ENCODE data around the gene EML4. TPM values are rescaled to one million over a fixed set of nuclear protein-coding genes. Genes with fewer than 3 reads are reported as not detected.
A peak's percentile ranks its signal among the peaks of the same experiment; 100 is the strongest.
"Not testable (repeated sequence)": the region's sequence is repeated elsewhere in the genome, so short reads cannot be mapped to it uniquely, and the experiment has no call there.

EML4 gene
- total and polyA plus RNA-seq, 9 of the 15 experiments (the other 6 are each of a cell fraction or from before 2014, with no cell fraction given): 14.7 to 48.3 (median 36.5) TPM

DNA sequence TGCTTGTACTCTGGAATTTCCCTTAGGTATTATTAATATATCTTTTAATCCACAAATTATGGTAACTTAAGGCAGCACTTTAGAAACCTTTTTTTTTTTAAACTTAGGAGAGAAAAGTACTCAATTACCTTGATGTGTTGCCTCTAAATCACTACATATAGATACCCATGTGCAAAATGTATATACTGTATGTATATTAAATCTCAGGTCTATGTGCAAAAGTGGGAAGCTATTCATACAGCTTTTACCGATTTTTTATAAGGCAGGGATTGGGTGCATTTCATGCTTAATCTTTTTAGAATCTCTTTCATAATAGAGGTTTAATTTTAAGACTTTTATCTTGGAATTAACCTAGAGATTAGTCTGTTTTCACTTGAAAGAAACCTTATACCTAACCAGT is 3.4 kb downstream of the EML4 start (continued):
- TF ChIP-seq, protein P1, sequence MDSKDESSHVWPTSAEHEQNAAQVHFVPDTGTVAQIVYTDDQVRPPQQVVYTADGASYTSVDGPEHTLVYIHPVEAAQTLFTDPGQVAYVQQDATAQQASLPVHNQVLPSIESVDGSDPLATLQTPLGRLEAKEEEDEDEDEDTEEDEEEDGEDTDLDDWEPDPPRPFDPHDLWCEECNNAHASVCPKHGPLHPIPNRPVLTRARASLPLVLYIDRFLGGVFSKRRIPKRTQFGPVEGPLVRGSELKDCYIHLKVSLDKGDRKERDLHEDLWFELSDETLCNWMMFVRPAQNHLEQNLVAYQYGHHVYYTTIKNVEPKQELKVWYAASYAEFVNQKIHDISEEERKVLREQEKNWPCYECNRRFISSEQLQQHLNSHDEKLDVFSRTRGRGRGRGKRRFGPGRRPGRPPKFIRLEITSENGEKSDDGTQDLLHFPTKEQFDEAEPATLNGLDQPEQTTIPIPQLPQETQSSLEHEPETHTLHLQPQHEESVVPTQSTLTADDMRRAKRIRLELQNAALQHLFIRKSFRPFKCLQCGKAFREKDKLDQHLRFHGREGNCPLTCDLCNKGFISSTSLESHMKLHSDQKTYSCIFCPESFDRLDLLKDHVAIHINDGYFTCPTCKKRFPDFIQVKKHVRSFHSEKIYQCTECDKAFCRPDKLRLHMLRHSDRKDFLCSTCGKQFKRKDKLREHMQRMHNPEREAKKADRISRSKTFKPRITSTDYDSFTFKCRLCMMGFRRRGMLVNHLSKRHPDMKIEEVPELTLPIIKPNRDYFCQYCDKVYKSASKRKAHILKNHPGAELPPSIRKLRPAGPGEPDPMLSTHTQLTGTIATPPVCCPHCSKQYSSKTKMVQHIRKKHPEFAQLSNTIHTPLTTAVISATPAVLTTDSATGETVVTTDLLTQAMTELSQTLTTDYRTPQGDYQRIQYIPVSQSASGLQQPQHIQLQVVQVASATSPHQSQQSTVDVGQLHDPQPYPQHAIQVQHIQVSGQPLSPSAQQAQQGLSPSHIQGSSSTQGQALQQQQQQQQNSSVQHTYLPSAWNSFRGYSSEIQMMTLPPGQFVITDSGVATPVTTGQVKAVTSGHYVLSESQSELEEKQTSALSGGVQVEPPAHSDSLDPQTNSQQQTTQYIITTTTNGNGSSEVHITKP (IDR thresholded peaks at IDR 0.05; ENCODE audit: partially characterized antibody): no peak
- TF ChIP-seq NONO (IDR thresholded peaks at IDR 0.05; ENCODE audit: low read depth in 2 of 2, low read length in 1 of 2) (no peak), NFYB (IDR thresholded peaks at IDR 0.05; ENCODE audit: extremely low read depth, insufficient read length) (no peak)

DNA sequence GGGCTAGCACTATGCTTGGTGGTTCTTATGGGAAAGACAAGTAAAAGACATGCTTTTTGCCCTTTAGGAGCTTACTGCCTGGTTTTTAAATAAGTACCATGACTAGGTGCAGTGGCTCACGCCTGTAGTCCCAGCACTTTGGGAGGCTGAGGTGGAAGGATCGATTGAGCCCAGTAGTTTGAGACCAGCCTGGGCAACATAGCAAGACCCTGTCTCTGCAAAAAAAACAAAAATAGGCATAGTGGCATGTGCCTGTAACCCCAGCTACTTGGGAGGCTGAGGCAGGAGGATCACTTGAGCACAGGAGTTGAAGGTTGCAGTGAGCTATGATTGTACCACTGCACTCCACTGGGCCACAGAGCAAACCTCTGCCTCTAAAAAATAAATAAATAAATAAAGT is 4.3 kb downstream of the EML4 start:
- peak; percentile 46; the same call in 1 of the 2 replicates for TF ChIP-seq ZNF121 (CRISPR knock-in tag; conservative IDR thresholded peaks at IDR 0.05)
- H3K9me1 ChIP-seq (ENCODE audit: control insufficient read depth, insufficient read depth, low read length); H3K9ac ChIP-seq (ENCODE audit: insufficient read depth in 1 of 2, low read depth in 2 of 2, low read length in 2 of 2); H3K4me2 ChIP-seq (ENCODE audit: insufficient read depth, low read length); H2AFZ ChIP-seq (ENCODE audit: low read depth, low read length); H3K27ac ChIP-seq (ENCODE audit: extremely low read depth, low read depth, low read length); H3K4me3 ChIP-seq; DNase-seq (ENCODE audit: extremely low read depth in 1 of 4, low spot score in 3 of 4); H3K27me3 ChIP-seq (ENCODE audit: control insufficient read depth in 2 of 2, insufficient read depth in 2 of 2, low read length in 2 of 2); H3K9me3 ChIP-seq (replicated peaks; ENCODE audit: control insufficient read depth, insufficient read depth, low read depth, low read length); H4K20me1 ChIP-seq (replicated peaks; ENCODE audit: control insufficient read depth, insufficient read depth, low read length); FAIRE-seq; CTCF ChIA-PET (ENCODE audit: low intra/inter-chr PET ratio); BruUV-seq (replicated peaks); ATAC-seq; H3K36me3 ChIP-seq (ENCODE audit: control insufficient read depth, insufficient read depth, low read length); in situ Hi-C loops (cut with MboI): not testable (repeated sequence)
- WGBS (ENCODE audit: insufficient coverage, low coverage, missing lambda C conversion rate): 88% methylated on average over 2 of the region's 2 CpGs
- Histone ChIP-seq H3K79me2 (ENCODE audit: control insufficient read depth, insufficient read depth, low read length) (peaks cover 54% of the 10 kb centered on the region), H3K4me1 (replicated peaks in 1 of 2; ENCODE audit: control insufficient read depth in 2 of 2, insufficient read depth in 2 of 2, low read length in 2 of 2) (peaks cover 11 to 21% of the 10 kb centered on the region in 2 experiments; a peak in 4 of 5 replicates)
- POLR2A ChIA-PET: interaction anchor here (1.1 kb wide), 1 partner anchor 32 kb away, joined by 3 read pairs; no protein-coding TSS in a partner anchor
- intact Hi-C loops (cut with micrococcal nuclease): loop anchor here (5.0 kb wide), 1 partner anchor 41 kb away; no protein-coding TSS in a partner anchor
